ENCODE results near the gene TULP1.

The TULP1 gene

DNA sequence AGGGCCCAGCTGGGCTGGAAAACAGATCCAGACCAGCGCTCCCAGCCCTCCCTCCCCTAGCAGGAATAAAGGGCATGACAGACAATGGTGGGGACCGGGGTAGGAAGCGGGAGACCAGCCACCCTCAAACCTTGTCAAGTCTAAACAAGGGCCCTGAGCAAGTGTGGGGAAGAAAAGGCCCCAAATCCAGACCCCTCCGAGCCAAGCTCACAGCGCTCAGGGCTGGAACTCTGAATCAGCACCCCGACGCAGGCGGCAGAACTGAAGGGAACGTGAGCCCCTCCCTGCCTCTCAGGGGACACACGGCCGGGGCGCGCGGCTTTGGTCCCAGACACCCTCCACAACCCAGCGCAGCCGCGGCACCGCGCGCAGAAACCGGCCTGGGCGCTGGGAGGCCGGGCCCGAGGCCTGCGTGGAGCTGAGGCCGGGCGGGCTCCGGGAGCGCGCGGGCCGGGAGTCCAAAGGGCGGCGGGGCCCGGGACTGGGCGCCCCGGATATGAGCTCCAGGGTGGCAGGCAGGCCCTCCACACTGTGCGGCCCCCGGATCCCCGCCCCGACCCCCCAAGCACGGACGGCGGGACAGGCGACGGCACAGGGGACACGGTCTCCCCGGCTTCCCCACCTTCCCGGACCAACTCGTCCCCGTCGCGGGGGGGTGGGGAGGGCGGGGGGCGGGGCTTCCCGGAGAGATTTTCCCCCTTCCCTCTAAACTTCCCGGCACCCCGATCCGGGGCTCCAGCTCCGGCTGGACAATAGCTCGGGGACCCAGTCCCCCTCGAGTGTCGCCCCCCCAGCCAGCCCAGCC lies 16.5 kb downstream of the TULP1 start:
- DNase-seq, result no peak

DNA sequence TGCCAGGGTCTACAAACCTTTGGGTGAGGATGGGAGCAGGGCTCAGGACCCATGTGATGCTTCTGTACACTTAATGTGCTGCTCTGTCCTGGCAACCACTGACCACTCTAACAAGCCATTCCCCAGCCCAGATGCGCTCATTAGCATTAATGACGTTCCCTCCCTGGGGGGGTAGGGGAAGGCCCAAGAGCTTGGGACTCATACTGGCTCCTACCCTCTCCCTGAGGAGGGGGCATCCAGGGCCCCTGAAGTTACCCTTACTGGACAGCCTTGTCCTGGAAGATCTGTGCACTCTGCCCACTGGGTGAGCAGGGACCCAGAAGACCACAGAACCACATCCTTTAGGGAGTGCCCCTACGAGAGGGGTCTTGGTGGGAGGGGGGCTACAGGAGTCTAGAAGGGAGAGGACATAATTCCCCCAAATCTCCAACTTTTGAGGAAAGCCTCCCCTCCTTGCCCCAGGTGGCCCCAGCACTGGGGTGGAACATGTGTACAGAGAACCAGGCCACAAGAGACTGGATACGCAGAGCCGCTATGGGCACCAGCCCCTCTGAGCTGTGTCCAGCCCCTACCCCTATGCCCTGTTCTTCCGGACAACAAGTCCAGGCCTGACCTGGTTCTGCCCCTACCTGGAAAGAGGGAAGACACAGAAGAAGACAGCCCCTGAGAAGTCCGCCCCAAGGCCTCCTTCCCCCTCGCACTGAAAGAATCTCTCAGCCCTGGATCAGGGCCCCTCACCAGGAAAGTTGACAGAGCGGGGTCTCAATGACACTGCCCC lies 17.2 kb downstream of the TULP1 start:
- DNase-seq, result no peak

DNA sequence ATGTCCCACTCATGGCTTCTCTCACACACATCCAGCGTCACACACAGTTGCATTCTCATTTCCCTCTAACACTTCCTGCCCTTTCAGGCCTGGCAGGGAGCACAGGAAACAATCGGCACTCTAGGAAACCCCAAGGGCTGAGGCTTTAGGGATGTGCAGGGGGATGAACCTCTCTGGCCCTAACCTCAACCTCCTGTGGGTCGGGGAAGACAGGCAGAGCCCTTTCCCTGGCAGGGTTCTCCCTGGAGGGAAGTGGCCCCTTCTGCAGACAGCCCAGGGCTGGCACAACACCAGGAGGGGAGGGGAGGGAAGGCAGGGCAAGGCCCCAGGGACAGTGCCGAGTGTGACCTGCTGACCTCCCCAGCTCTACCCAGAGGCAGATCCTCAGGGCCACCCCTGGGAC lies 18.5 kb downstream of the TULP1 start:
- no peak for DNase-seq

DNA sequence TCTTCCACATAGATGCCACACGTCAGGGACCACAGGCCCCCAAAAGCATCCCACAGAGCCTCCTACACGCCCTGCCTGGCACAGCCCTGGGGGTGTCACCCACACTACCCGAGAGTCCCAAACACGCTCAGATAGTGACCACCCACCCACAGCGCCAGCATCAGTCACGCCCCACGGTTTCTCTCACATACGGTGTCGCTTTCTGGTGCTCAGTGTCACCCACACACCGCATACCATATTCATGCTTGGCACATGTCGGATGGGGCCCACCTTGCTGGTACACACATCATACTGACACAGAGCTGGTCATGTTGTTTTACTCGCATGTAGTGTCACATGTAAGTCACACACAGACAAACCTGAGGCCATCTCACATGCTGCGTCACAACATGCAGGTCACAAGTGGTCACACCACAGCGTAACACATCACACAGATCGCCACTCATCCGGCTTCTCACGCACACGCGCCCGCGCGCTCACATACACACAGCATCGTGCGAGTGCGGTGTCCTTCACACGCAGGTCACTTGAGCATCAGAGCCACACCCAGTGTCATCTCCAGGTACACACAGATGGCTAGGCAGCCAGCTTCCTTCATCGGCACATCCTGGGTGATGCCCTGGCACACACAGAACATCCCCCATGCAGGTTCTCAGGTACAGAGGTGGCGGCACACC lies 19.3 kb downstream of the TULP1 start:
- DNase-seq, result no peak

DNA sequence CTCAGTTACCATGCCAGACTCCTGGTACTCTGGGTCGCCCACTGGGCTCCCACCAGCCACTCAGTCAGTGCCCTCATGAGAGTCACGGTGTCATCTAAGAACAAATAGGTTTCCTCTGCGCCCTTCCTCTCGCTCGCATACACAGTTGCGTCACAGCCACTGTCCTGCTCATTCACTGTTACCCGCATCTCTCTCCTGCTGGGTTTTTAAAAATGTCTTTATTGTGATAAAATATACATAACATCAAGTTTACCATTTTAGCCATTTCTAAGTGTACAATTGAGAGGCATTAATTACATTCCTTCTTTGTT lies 19.8 kb downstream of the TULP1 start:
- DNase-seq, result no peak

DNA sequence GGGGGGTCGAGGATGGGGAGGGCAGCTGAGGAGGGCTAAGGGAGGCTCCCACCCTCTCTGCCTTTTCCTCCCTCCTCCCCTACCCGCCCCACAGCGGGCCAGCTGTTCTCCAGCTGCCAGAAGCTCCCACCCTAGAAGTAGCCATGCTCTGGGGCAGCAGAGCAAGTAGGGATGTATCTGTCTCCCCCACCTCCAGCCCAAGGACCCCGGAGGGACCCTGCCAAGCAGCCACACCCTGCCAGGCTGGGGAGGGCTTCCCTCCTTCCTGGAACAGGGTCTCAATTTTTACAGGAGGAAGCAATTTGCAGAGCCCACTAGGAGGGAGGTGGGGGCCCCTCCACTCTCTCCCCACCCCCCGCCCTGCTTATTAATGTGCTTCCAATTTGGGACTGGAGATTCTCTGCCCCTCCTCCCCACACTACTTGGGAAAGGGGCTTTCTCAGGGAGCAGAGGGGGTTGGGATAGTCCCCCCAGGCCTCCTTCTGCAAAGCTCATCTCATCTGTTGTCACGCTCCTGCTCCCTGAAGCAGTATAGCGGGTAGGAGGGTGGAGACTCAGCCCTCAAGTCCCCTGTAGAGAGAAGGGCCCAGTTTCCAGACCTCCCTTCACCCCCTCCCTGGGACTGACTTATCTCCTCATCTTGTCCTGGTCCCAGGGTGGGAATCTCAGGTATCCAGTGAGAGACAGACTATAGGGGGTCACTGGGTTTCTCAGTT lies 20.3 kb downstream of the TULP1 start:
- no peak for DNase-seq

DNA sequence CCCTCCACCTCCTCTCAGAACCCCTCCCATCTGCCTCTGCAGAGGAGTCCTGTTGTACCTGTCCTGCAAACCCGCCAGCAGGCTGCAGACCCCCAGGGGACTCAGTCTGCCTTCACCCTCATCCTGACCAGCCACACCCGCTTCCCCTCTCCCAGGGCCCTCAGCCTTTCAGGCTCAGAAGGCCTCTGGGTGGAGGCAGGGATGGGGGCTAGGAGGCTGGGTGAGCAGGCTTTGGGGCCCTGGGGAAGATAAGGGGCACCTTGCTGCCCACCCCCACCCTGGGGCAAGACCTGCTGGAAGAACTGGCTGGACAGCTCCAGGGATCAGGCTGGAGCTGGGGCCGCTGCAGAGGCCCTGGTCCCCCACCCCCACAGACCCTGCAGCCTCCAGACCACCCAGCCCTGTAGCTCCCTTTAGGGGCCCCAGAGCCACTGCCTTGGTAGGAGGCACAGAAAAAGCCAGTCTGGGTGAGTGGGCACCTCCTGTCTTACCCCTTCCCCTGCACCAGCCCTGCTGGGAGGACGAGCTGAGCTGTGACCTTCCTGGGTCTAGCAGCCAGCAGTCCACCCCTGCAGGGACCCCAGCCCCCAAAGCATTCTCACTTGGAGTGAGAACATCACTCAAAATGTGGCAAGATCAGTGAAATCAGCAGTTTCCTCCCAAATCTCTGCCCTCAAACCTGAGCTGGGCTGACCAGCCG lies 21.0 kb downstream of the TULP1 start:
- DNase-seq, result no peak

DNA sequence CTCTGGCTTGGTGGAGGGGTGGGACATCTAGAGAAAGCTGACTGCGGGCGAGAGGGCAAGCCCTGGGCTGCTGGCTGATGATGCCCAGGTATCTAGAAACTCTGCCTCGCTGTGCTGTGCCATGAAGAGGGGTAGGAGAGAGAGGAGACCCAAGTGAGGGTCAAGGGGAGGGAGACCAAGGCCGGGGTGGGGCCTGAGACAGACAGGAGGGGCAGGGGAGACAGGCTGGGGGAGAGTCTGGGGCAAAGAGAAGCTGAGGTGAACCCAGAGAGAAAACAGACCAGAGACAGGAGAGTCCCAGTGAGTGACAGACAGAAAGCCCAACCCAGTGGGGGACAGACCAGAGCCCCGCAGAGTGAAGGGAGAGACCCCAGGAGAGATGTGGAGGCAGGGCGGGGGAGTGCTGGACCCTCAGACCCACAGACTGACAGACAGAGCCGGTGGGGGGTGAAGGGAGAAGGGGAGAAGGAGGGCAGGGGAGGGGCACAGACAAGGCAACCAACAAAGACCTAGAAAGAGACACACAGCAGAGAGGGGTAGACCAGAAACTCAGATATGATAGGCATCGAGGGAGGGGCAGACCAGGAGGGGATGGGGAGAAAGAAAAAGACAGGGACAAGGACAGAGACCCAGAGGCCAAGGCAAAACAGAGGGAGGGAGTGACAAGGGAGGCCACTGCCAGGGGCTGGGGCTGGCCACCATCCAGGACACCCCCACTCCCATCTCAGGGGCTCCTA lies 21.7 kb downstream of the TULP1 start:
- DNase-seq, result no peak

DNA sequence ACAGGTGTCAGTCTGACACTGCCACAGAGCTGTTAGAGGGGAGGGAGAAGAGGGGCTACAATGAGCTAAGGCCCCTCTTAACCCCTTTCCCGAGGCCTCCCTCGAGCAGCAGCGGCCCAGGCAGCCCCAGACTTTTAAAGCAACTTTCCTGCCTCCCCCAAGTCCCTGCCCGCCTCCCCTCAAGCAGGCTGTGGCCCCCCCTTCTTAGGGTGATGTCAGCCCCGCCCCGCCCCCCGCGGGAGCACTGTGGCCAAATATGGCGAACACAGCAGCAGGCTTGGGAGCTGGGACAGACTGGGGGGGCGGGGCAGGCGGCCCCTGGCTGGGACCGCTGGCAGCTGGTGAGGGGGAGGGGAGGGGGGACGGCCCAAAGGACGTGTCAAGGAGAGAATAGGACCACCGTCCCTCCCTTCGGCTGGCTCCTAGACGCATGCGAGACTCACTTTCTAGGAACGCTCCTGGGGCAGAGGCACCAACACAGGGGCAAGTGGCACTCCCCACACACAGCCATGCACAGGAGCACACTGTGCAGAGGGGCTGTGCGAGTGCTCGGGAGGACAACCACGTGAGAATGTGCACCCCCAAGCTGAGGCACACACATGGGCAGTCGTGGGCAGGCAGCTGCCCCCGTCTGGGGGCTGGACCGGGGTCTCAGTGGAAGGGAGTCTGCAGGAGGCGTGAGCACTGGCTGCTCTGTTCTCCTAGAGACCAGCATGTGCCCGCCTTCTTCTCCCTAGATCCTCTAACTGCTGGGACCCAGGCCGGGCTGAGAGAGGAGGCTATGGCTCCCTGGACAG lies 22.5 kb downstream of the TULP1 start:
- DNase-seq, result no peak

DNA sequence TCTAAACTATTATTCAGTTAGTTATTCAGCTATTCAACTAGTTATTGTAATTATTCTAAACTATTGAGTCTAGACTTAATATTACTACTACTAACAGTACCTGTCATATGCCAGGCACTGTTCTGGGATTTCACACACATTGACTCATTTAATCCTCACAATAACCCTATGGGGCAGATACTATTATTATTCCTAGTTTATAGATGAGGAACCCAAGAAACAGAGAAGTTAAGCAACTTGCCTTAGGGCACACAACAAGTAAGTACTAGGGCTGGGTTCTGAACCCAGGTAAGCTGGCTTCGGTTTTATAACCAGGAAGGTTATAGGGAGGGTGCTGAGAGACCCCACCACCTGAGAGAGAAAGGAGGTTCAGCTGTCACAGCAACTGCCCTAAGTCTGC lies 23.6 kb downstream of the TULP1 start:
- DNase-seq, result no peak

DNA sequence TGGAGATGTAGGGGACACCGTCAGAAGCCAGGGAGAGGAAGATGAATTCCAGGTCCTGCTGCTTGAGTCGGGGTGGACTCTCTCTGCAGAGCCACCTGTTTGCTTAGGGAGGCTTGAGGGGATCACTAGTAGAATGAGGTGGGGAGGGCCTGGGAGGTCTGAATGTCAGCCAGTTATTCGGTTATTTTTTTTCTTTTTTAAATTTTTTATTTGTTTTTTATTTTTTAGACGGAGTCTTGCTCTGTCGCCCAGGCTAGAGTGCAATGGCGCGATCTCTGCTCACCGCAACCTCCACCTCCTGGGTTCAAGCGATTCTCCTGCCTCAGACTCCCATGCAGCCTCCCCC lies 24.2 kb downstream of the TULP1 start:
- DNase-seq, result no peak

DNA sequence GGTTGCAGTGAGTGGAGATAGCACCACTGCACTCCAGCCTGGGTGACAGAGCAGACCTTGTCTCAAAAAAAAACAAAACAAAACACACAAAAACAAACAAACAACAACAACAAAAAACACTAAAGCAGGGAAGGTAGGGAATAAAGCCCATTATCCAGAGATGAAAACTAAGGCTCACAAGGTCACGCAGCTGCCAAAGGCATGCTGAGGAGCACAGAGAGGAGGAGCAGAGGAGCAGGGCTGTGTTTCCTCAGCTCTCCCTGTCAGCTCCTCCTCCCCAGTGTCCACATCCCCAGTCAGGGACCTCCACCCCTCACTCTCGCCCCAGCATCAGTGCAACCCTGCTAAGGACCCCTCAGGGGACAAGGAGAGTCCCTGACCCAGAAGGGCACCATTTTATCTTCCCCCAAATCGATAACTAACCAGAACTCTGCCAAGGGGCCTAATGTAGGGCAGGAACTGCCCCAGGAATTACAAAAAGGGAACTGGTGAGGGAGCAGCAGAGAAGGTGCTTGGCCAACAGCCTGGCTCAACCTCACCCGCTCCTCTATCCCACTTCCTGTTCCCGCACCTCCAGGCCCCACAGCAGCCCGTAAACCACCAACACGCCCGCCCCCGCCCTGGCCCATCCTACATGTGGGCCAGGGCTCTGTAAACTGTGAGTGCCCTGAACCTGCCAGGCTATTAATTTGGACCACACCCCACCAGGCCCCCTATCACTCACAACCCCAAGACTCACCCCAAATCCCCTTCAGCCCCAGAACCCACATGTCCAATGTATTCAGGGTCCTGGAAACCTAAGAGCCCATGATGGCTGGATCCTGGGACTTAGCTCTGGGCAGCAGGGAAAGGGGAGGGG lies 24.8 kb downstream of the TULP1 start:
- DNase-seq, result no peak

DNA sequence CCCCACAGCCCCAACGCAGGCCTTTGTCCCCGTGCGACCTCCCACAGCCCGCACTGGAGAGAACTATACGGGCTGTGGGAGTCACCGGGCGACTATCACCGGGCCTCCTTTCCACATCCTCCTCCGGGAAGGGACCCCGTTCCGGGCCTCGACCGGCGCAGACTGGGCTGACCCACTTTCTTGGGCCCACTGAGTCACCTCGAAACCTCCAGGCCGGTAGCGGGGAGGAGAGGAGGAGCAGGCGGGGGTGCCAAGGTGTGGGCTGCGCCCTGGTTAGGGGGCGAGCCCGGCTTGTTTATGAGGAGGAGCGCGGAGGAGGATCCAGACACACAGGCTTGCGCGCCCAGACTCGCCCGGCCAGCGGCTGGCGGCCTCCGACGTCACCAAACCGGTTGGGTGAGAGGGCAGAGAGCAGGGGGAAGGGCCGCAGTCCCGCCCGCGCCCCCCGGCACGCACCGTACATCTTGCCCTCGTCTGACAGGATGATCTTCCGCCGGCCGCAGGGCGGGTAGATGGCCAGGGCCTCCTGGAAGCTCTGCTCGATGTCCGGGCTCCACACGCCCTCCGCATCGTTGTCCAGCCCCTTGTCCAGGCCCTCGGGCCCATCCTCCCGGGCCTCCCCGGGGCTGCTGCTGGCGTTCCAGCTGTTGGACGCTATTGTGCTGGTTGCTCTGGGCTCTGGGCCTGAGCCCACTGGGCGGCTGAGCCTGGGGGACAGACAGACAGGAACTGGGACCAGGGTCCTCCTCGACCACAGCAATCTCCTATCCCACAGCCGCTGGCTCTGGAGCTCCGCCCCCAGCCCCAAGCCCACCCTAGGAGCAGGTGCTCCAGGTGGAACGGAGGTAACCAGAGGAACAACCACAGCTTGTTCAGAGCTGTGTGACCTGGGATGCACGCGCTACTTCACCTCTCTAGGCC lies 26.4 kb downstream of the TULP1 start:
- DNase-seq, result no peak

DNA sequence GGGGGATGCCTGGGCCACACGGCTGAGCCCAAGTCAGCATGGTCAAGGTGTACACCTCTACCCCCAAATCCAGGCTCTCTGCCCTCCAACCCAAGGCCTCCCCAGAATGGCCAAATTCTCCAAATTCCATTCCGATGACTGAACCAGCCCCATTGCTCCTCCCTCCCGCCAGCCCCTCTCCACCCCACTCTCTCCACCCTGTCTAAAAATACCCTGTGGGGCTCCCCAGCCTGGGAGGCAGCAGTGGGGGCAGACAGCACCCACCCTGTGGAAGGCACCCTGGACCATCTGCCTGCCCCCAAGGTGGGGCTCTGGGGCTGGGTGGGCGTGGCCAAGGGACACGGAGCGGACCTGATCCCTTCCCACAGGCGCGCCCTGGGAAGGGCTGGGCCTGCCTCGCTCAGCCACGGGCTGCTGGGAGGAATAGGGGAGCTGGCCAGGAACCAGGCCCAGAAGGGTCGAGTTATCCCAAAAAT lies 27.3 kb downstream of the TULP1 start:
- no peak for DNase-seq

DNA sequence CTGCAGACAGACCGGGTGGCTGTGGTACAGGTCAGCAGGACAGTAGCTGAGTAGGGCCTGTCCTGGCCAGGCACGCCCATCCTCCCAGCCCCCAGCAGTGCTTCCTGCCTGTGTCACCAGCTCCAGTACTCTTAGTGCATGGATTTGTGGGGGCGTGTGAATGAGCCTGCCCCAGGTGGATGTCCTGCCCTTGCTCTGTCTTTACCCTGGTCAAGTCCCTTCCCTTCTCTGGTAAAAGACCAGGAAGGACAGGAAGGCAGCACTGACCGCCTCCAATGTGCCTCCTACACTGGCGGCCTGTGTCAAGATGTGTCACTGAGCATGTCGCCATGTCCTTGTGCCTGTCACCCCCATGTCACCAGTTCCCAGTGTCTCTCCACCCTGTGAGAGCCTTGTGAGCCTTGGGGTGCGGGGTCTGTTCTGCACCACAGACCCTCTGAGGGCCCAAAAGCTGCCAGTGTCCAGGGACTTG lies 27.7 kb downstream of the TULP1 start:
- DNase-seq, result no peak

DNA sequence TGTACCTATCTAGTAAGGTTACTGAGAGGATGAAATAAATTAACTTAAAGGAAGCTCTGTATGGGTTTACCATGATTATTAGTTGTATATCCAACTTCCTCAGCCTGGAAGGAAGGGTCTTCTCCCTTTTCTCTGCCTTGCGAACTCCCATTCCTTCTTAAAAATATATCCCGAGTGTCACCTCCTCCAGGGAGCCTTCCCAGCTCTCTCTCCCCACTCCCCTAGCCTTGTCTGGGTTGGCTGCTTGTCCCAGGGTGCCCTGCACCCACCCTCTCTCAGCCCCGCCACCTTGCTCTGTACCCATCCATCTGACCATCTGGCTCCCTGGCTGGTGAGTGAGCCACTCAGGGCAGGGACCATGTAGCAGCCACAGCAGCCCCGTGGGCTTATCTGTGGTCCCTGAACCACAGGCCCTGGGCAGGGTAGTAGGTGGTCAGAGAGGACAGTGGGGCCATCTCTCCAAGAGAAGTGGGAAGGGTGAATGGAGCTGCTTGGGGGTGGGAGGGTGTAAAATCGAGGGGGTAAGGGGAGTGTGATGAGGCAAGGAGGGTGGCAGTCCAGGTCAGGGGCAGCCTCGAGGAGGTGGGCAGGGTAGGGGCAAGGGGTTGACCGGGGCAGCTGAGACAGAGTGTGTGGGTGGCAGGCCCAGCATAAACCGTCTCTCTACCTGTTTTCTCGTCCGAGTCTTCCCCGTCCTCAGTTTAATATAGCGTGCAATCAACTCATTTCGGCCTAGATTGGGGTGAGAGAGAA lies 28.6 kb downstream of the TULP1 start:
- no peak for DNase-seq

DNA sequence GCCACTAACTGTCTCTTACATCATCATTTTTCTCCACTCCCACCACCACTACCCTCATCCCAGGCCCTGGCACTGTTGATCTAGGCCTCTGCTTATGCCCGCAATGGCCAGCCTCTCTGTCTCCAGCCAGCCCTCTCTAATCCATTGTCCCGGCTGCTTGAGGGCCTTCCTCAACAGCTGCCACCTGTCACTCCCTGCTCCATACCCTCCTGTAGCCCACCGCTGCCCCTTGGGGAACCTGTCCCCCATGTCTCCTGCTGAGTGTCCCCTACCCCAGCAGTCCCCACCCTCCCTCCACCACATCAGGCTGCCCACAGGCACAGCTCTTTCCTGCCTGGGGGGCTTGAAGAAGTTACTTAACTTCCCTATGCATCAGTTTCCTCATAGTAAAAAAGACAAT lies 29.2 kb downstream of the TULP1 start:
- DNase-seq, result no peak

DNA sequence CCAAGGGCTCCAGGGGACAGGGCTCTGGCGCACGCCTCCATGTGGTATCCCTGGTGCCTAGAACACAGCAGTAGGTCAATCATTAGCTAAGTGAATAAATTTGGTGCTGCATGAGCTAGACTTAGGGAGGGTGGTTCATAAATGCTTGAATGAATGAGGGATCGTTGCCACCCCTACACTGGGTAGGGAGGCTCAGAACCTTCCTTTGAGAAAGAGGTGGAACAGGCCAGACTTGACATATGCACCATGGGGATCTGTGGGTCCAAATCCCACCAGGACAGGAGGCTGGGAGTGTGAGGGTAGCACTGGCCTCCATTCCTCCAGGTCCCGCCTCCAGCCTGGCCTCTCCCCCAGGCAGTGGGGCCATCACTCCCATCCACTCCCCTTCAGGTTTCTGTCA lies 29.6 kb downstream of the TULP1 start:
- DNase-seq, result no peak

Measured in NCI-H1436 (cell line).